Left ventricle myocardium inferior (tissue), 1 donor: ENCODE measurements around the gene CLRN3. TPM values are rescaled to one million over a fixed set of nuclear protein-coding genes. Genes with fewer than 3 reads are reported as not detected.

Experiments used
- DNase-seq: peaks from one replicate; pipeline ENCODE4 v3.0.0-alpha.2; 2020
- H3K27ac ChIP-seq: fragments of 200-600 bp; replicated peaks from 2 replicates; pipeline ENCODE4 v1.8.0; 2021
- H3K27me3 ChIP-seq: fragments of 200-600 bp; 2 replicates; pipeline ENCODE4 v1.8.0; 2021; ENCODE audit warnings: low read depth
- H3K36me3 ChIP-seq: fragments of 200-600 bp; 2 replicates; pipeline ENCODE4 v1.8.0; 2021
- H3K4me1 ChIP-seq: fragments of 200-600 bp; 2 replicates; pipeline ENCODE4 v1.8.0; 2021
- H3K4me3 ChIP-seq: fragments of 200-600 bp; 2 replicates; pipeline ENCODE4 v1.8.0; 2021; ENCODE audit warnings: mild to moderate bottlenecking, moderate library complexity
- H3K9me3 ChIP-seq: fragments of 200-600 bp; replicated peaks from 2 replicates; pipeline ENCODE4 v1.8.0; 2021
- CTCF ChIP-seq: fragments of 200-600 bp; IDR thresholded peaks from 2 replicates; pipeline ENCODE4 v1.8.0; 2021; ENCODE audit warnings: antibody characterized with exemption, mild to moderate bottlenecking, borderline replicate concordance
- intact Hi-C: fragments of 100-400 bp; cut with micrococcal nuclease; formaldehyde crosslinking; loops from one replicate; pipeline ENCODE4 v1.11.0; 2022
- long read RNA-seq: library from polyadenylated mRNA; unstranded; transcript quantifications from one replicate; pipeline ENCODE4 v2.0.0, GENCODE V29; 2021
- total RNA-seq: library from RNA; stranded (reverse); fragmentation: NEBNext Ultra II Directional; extraction: Animal tissue kit (Norgen Biotek cat#: 25700); gene quantifications from one replicate; pipeline ENCODE4 v1.2.1, GENCODE V29; 2021
- donor health status: DM: no; HTN: yes; CAD: no; lungs with severe emphysema.

Gene CLRN3
- not detected for total RNA-seq
- long read RNA-seq = 0 reads

GRCh38 chr10:127892743-127893142, at the start of gene CLRN3:
Gene CLRN3 (minus strand): TSS chr10:127892941. CDS start chr10:127892784, 157 bp downstream.
- H3K27ac ChIP-seq = no peak within 1 kb of the TSS
- no peak for TF ChIP-seq CTCF
- intact Hi-C loops = no loop called here
- no peaks in the 10 kb centered on the region for H3K36me3 ChIP-seq
- H3K4me1 ChIP-seq = peaks cover 3% of the 10 kb centered on the region
- no peak for DNase-seq
- H3K4me3 ChIP-seq = no peak within 1 kb of the TSS
- peaks cover 10% of the 10 kb centered on the region for H3K27me3 ChIP-seq
- peaks cover 7% of the 10 kb centered on the region for H3K9me3 ChIP-seq

- no peak for DNase-seq
- Histone ChIP-seq H3K4me3 (no peak overlapping the region), H3K36me3 (no peaks in the 10 kb centered on the region), H3K27ac (no peak overlapping the region), H3K27me3 (no peaks in the 10 kb centered on the region), H3K4me1 (peaks cover 50% of the 10 kb centered on the region), H3K9me3 (no peaks in the 10 kb centered on the region)
- TF ChIP-seq CTCF = no peak
- intact Hi-C loops = no loop called here
Observed at GRCh38 chr10:127940866-127941640, 48.3 kb upstream of the CLRN3 start.

GRCh38 chr10:127939786-127940330, 47.1 kb upstream of the CLRN3 start:
- H3K4me1 ChIP-seq = peaks cover 38% of the 10 kb centered on the region
- H3K27me3 ChIP-seq = no peaks in the 10 kb centered on the region
- DNase-seq = no peak
- no peak overlapping the region for H3K27ac ChIP-seq
- H3K4me3 ChIP-seq = no peak overlapping the region
- no peak for TF ChIP-seq CTCF
- H3K9me3 ChIP-seq = no peaks in the 10 kb centered on the region
- no peaks in the 10 kb centered on the region for H3K36me3 ChIP-seq
- intact Hi-C loops = no loop called here

GRCh38 chr10:127937915-127938463, 45.2 kb upstream of the CLRN3 start:
- TF ChIP-seq CTCF = no peak
- Histone ChIP-seq H3K4me1 (peaks cover 27% of the 10 kb centered on the region), H3K9me3 (peaks cover 3% of the 10 kb centered on the region), H3K27me3 (no peaks in the 10 kb centered on the region), H3K27ac (no peak overlapping the region), H3K4me3 (no peak overlapping the region), H3K36me3 (peaks cover 2% of the 10 kb centered on the region)
- DNase-seq = no peak
- intact Hi-C loops = no loop called here

- H3K4me1 ChIP-seq = peaks cover 22% of the 10 kb centered on the region
- no peak for DNase-seq
- intact Hi-C loops = no loop called here
Observed at GRCh38 chr10:127937069-127937468, 44.3 kb upstream of the CLRN3 start.

More at GRCh38 chr10:127937069-127937468, 44.3 kb upstream of the CLRN3 start:
- H3K27ac ChIP-seq = no peak overlapping the region
- TF ChIP-seq CTCF = no peak
- H3K9me3 ChIP-seq = peaks cover 12% of the 10 kb centered on the region
- H3K27me3 ChIP-seq = no peaks in the 10 kb centered on the region
- H3K36me3 ChIP-seq = peaks cover 9% of the 10 kb centered on the region
- no peak overlapping the region for H3K4me3 ChIP-seq
